Fibroblast of pulmonary artery (primary cell): ENCODE results near the gene HABP2.

Experiments
- DNase-seq: peaks from one replicate; pipeline ENCODE4 v3.0.0-alpha.2; 2010; ENCODE audit warnings: low read depth
- H3K4me3 ChIP-seq: replicated peaks from 2 replicates; pipeline ENCODE4 v1.5.1; 2011; ENCODE audit warnings: low read depth, mild to moderate bottlenecking, control low read depth, low read length, moderate library complexity
- CTCF ChIP-seq: IDR thresholded peaks from 2 replicates; pipeline ENCODE4 v1.5.1; 2011; ENCODE audit warnings: mild to moderate bottlenecking, control low read depth, low read length, inconsistent platforms; ENCODE audit errors: missing control alignments

The HABP2 gene

GRCh38 chr10:113631684-113632367, 79.0 kb downstream of the HABP2 start:
- DNase-seq, result no peak
- no peak overlapping the region for H3K4me3 ChIP-seq
- TF ChIP-seq CTCF, result no peak
